HepG2 (cell line): ENCODE data around the gene POMT1. TPM values are rescaled to one million over a fixed set of nuclear protein-coding genes. Genes with fewer than 3 reads are reported as not detected.

Experiments used
- ELF3 ChIP-seq: IDR thresholded peaks from 2 replicates; pipeline ENCODE4 v1.6.1; 2016; ENCODE audit warnings: missing genetic modification reagents, missing compliant biosample characterization
- KDM6A ChIP-seq: IDR thresholded peaks from 2 replicates; pipeline ENCODE4 v1.6.1; 2016; ENCODE audit warnings: low read depth
- MED8 ChIP-seq: sonication (generic); formaldehyde crosslinking; IDR thresholded peaks from 2 replicates; pipeline ENCODE4 v1.8.1; 2023; ENCODE audit warnings: mild to moderate bottlenecking, missing genetic modification reagents; ENCODE audit not compliant: insufficient replicate concordance
- MTF1 ChIP-seq: sonication (generic); formaldehyde crosslinking; IDR thresholded peaks from 2 replicates; pipeline ENCODE4 v1.5.0; 2020; ENCODE audit warnings: missing genetic modification reagents
- PRPF4 ChIP-seq: fragments of 200-400 bp; formaldehyde crosslinking; IDR thresholded peaks from 2 replicates; pipeline ENCODE4 v1.6.1; 2016; ENCODE audit warnings: low read length, low read depth; ENCODE audit not compliant: poor library complexity, severe bottlenecking
- RBM22 ChIP-seq: fragments of 200-400 bp; formaldehyde crosslinking; optimal IDR thresholded peaks from 2 replicates; pipeline ENCODE3; 2017; ENCODE audit warnings: mild to moderate bottlenecking, low read length, moderate library complexity
- RELA ChIP-seq: sonication (generic); formaldehyde crosslinking; IDR thresholded peaks from 2 replicates; pipeline ENCODE4 v1.4.0; 2020; ENCODE audit warnings: missing genetic modification reagents
- SP2 ChIP-seq: sonication (generic); formaldehyde crosslinking; IDR thresholded peaks from 2 replicates; pipeline ENCODE4 v1.5.1; 2020; ENCODE audit warnings: mild to moderate bottlenecking, missing genetic modification reagents
- SYNCRIP ChIP-seq: fragments of 200-400 bp; formaldehyde crosslinking; IDR thresholded peaks from 2 replicates; pipeline ENCODE4 v1.6.1; 2018; ENCODE audit warnings: mild to moderate bottlenecking, low read depth, low read length; ENCODE audit not compliant: insufficient read depth
- TMF1 ChIP-seq: sonication (generic); formaldehyde crosslinking; IDR thresholded peaks from 2 replicates; pipeline ENCODE4 v1.8.1; 2022; ENCODE audit warnings: low read depth, missing genetic modification reagents
- ZFAT ChIP-seq: sonication (generic); formaldehyde crosslinking; conservative IDR thresholded peaks from 2 replicates; pipeline ENCODE4 v1.8.1; 2023; ENCODE audit warnings: missing genetic modification reagents, inconsistent platforms
- ZNF207 ChIP-seq: fragments of 450-650 bp; IDR thresholded peaks from 2 replicates; pipeline ENCODE4 v1.6.1; 2016; ENCODE audit warnings: antibody characterized with exemption, borderline replicate concordance
- ZNF629 ChIP-seq: sonication (generic); formaldehyde crosslinking; conservative IDR thresholded peaks from 2 replicates; pipeline ENCODE4 v1.5.0; 2020; ENCODE audit warnings: missing genetic modification reagents
- ZNF790 ChIP-seq: sonication (generic); formaldehyde crosslinking; IDR thresholded peaks from 2 replicates; pipeline ENCODE4 v1.8.0; 2022; ENCODE audit warnings: missing genetic modification reagents, mild to moderate bottlenecking, borderline replicate concordance
- ZSCAN30 ChIP-seq: sonication (generic); formaldehyde crosslinking; IDR thresholded peaks from 2 replicates; pipeline ENCODE4 v1.5.0; 2020; ENCODE audit warnings: mild to moderate bottlenecking, missing genetic modification reagents
- polyA plus RNA-seq, 8 experiments: library from polyadenylated mRNA; depleted of rRNA in 3 of 8; stranded (reverse) in 7 of 8; unstranded in 1 of 8; fragments of >200 nt; fragmentation: Illumina TruSeq in 4 of 8; extraction: Trizol in 4 of 8; gene quantifications; 2 replicates each; pipeline versions ENCODE4 v1.2.1 to v1.2.3, GENCODE V29; 2011 to 2016; ENCODE audit warnings: low read depth in 4 of 8, missing spikeins in 1 of 8, mixed read lengths in 1 of 8; ENCODE audit not compliant: insufficient read depth in 1 of 8
- total RNA-seq, 5 experiments: library from RNA; depleted of rRNA; stranded (reverse); fragments of >200 nt; fragmentation: Illumina TruSeq; extraction: Trizol; gene quantifications; 2 replicates each; pipeline ENCODE4 v1.2.3, GENCODE V29; 2016; ENCODE audit warnings: low read depth in 1 of 5
- TF ChIP-seq, protein P1 (sequence below): sonication (generic); formaldehyde crosslinking; IDR thresholded peaks from 2 replicates; pipeline ENCODE4 v1.4.0; 2020; ENCODE audit warnings: missing genetic modification reagents, borderline replicate concordance
- TF ChIP-seq, protein P2 (sequence below): sonication (generic); formaldehyde crosslinking; IDR thresholded peaks from 2 replicates; pipeline ENCODE4 v1.8.0; 2022; ENCODE audit warnings: missing genetic modification reagents, mild to moderate bottlenecking, moderate library complexity, borderline replicate concordance
- TF ChIP-seq, protein P3 (sequence below): sonication (generic); formaldehyde crosslinking; IDR thresholded peaks from 2 replicates; pipeline ENCODE4 v1.8.0; 2022; ENCODE audit warnings: low read depth, missing genetic modification reagents
- TF ChIP-seq, protein P4 (sequence below): sonication (generic); formaldehyde crosslinking; IDR thresholded peaks from 2 replicates; pipeline ENCODE4 v1.4.0; 2020; ENCODE audit warnings: missing genetic modification reagents, borderline replicate concordance
- TF ChIP-seq, protein P5 (sequence below): sonication (generic); formaldehyde crosslinking; IDR thresholded peaks from 2 replicates; pipeline ENCODE4 v1.4.0; 2020; ENCODE audit warnings: mild to moderate bottlenecking, missing genetic modification reagents, borderline replicate concordance

The POMT1 gene
- total and polyA plus RNA-seq, 2 of the 13 experiments (the other 11 are each of a cell fraction or from before 2014, with no cell fraction given) = 21.6 to 22.7 TPM

DNA sequence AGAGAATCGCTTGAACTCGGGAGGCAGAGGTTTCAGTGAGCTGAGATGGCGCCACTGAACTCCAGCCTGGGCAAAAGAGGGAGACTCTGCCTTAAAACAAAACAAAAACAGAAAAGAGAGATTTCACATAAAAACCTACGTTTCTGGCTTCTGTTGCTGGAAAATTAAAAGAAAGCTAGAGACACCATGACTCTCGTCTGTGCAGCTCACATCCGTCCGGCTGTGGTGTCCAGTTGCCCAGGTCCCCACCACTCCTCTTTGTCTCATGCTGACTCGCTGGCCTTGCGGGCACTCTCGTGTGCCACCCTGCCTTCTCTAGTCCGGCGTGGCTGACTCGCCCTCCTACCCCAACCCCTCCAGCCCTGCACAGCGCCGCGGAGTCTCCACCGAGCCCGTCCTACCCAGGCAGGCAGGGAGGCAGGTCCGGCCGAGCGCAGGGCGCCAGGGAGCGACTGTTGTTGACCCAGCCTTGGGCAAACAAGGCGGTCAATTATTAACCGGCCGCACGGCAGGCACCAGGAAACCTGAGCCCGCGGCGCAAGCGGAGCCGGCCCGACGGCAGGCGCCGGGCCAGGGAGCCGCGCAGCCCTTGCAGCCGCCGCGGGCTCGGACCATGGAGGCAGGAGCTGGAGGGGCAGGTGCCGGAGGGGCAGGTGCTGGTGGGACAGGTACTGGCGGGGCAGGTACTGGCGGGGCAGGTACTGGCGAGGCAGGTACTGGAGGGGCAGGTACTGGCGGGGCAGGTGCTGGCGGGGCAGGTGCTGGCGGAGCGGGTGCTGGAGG lies 42.5 kb downstream of the POMT1 start, which contains the start of gene PRRT1B (continued):
- TF ChIP-seq, protein P1, sequence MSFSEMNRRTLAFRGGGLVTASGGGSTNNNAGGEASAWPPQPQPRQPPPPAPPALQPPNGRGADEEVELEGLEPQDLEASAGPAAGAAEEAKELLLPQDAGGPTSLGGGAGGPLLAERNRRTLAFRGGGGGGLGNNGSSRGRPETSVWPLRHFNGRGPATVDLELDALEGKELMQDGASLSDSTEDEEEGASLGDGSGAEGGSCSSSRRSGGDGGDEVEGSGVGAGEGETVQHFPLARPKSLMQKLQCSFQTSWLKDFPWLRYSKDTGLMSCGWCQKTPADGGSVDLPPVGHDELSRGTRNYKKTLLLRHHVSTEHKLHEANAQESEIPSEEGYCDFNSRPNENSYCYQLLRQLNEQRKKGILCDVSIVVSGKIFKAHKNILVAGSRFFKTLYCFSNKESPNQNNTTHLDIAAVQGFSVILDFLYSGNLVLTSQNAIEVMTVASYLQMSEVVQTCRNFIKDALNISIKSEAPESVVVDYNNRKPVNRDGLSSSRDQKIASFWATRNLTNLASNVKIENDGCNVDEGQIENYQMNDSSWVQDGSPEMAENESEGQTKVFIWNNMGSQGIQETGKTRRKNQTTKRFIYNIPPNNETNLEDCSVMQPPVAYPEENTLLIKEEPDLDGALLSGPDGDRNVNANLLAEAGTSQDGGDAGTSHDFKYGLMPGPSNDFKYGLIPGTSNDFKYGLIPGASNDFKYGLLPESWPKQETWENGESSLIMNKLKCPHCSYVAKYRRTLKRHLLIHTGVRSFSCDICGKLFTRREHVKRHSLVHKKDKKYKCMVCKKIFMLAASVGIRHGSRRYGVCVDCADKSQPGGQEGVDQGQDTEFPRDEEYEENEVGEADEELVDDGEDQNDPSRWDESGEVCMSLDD = no peak
- TF ChIP-seq, protein P2, sequence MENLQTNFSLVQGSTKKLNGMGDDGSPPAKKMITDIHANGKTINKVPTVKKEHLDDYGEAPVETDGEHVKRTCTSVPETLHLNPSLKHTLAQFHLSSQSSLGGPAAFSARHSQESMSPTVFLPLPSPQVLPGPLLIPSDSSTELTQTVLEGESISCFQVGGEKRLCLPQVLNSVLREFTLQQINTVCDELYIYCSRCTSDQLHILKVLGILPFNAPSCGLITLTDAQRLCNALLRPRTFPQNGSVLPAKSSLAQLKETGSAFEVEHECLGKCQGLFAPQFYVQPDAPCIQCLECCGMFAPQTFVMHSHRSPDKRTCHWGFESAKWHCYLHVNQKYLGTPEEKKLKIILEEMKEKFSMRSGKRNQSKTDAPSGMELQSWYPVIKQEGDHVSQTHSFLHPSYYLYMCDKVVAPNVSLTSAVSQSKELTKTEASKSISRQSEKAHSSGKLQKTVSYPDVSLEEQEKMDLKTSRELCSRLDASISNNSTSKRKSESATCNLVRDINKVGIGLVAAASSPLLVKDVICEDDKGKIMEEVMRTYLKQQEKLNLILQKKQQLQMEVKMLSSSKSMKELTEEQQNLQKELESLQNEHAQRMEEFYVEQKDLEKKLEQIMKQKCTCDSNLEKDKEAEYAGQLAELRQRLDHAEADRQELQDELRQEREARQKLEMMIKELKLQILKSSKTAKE (CRISPR knock-in tag) = peak; percentile 92
- TF ChIP-seq ZNF207 (no peak), RELA (CRISPR knock-in tag) (no peak), SP2 (CRISPR knock-in tag) (no peak), MTF1 (CRISPR knock-in tag) (no peak), KDM6A (CRISPR knock-in tag) (no peak), MED8 (CRISPR knock-in tag) (no peak), ZFAT (CRISPR knock-in tag) (no peak), ELF3 (CRISPR knock-in tag) (peak; percentile 86), ZNF790 (CRISPR knock-in tag) (no peak), PRPF4 (no peak), ZSCAN30 (CRISPR knock-in tag) (no peak), SYNCRIP (no peak), ZNF629 (CRISPR knock-in tag) (no peak), TMF1 (CRISPR knock-in tag) (peak; percentile 86; the same call in 1 of the 2 replicates), RBM22 (no peak)
- TF ChIP-seq, protein P3, sequence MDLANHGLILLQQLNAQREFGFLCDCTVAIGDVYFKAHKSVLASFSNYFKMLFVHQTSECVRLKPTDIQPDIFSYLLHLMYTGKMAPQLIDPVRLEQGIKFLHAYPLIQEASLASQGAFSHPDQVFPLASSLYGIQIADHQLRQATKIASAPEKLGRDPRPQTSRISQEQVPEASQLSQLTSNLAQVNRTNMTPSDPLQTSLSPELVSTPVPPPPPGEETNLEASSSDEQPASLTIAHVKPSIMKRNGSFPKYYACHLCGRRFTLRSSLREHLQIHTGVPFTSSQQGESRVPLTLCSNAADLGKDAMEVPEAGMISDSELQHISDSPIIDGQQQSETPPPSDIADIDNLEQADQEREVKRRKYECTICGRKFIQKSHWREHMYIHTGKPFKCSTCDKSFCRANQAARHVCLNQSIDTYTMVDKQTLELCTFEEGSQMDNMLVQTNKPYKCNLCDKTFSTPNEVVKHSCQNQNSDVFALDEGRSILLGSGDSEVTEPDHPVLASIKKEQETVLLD (CRISPR knock-in tag) = no peak
- TF ChIP-seq, protein P4, sequence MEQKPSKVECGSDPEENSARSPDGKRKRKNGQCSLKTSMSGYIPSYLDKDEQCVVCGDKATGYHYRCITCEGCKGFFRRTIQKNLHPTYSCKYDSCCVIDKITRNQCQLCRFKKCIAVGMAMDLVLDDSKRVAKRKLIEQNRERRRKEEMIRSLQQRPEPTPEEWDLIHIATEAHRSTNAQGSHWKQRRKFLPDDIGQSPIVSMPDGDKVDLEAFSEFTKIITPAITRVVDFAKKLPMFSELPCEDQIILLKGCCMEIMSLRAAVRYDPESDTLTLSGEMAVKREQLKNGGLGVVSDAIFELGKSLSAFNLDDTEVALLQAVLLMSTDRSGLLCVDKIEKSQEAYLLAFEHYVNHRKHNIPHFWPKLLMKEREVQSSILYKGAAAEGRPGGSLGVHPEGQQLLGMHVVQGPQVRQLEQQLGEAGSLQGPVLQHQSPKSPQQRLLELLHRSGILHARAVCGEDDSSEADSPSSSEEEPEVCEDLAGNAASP (CRISPR knock-in tag) = 0 out of 2 replicates have a peak, but pooled peaks have one; percentile 42
- TF ChIP-seq, protein P5, sequence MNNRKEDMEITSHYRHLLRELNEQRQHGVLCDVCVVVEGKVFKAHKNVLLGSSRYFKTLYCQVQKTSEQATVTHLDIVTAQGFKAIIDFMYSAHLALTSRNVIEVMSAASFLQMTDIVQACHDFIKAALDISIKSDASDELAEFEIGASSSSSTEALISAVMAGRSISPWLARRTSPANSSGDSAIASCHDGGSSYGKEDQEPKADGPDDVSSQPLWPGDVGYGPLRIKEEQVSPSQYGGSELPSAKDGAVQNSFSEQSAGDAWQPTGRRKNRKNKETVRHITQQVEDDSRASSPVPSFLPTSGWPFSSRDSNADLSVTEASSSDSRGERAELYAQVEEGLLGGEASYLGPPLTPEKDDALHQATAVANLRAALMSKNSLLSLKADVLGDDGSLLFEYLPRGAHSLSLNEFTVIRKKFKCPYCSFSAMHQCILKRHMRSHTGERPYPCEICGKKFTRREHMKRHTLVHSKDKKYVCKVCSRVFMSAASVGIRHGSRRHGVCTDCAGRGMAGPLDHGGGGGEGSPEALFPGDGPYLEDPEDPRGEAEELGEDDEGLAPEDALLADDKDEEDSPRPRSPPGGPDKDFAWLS (CRISPR knock-in tag) = no peak
